PC-9 (cell line): ENCODE results near the gene ZNF600.
"Not testable (repeated sequence)": the region's sequence is repeated elsewhere in the genome, so short reads cannot be mapped to it uniquely, and the experiment has no call there.

Source experiments
- CTCF ChIP-seq: fragments of 200-600 bp; sonication (generic); conservative IDR thresholded peaks from 2 replicates; pipeline ENCODE4 v1.6.1; 2017; ENCODE audit warnings: mixed run types, antibody characterized with exemption, mild to moderate bottlenecking, moderate library complexity
- EZH2 ChIP-seq: fragments of 200-600 bp; sonication (generic); IDR thresholded peaks from 2 replicates; pipeline ENCODE4 v1.8.0; 2017; ENCODE audit warnings: antibody characterized with exemption, low read depth

GRCh38 chr19:52756447-52756846 lies 30.1 kb downstream of the ZNF600 start:
- TF ChIP-seq CTCF, EZH2: not testable (repeated sequence)
